KMS-11 (cell line): ENCODE data around the gene CD200.
A peak's percentile ranks its signal among the peaks of the same experiment; 100 is the strongest.

Experiments
- H2AFZ ChIP-seq: fragments of 200-600 bp; sonication (generic); 2 replicates; pipeline ENCODE4 v1.6.1; 2016; ENCODE audit warnings: antibody characterized with exemption, mixed run types, low read depth
- H3K27ac ChIP-seq: fragments of 200-600 bp; sonication (generic); 2 replicates; pipeline ENCODE4 v1.6.1; 2016; ENCODE audit warnings: mild to moderate bottlenecking, mixed run types
- H3K27me3 ChIP-seq: fragments of 200-600 bp; sonication (generic); 2 replicates; pipeline ENCODE4 v1.6.1; 2017; ENCODE audit warnings: mild to moderate bottlenecking, low read depth, mixed run types, moderate library complexity; ENCODE audit not compliant: insufficient read depth
- H3K36me3 ChIP-seq: fragments of 200-600 bp; sonication (generic); 2 replicates; pipeline ENCODE4 v1.6.1; 2017; ENCODE audit warnings: mild to moderate bottlenecking, mixed run types; ENCODE audit not compliant: insufficient read depth
- H3K4me1 ChIP-seq: fragments of 200-600 bp; sonication (generic); 2 replicates; pipeline ENCODE4 v1.6.1; 2016; ENCODE audit warnings: mild to moderate bottlenecking, low read depth, mixed run types; ENCODE audit not compliant: poor library complexity, severe bottlenecking
- H3K4me2 ChIP-seq: fragments of 200-600 bp; sonication (generic); 2 replicates; pipeline ENCODE4 v1.7.0; 2016; ENCODE audit warnings: mild to moderate bottlenecking, mixed run types
- H3K4me3 ChIP-seq: fragments of 200-600 bp; sonication (generic); IDR thresholded peaks from 2 replicates; pipeline ENCODE4 v1.6.1; 2017; ENCODE audit warnings: low read depth, low read length, mixed read lengths; ENCODE audit not compliant: insufficient read depth
- H3K79me2 ChIP-seq: fragments of 200-600 bp; sonication (generic); 2 replicates; pipeline ENCODE4 v1.6.1; 2016; ENCODE audit warnings: low read depth, mixed run types; ENCODE audit not compliant: insufficient read depth
- H3K9ac ChIP-seq: fragments of 200-600 bp; sonication (generic); 2 replicates; pipeline ENCODE4 v1.6.1; 2016; ENCODE audit warnings: mild to moderate bottlenecking, mixed run types
- H4K20me1 ChIP-seq: fragments of 200-600 bp; sonication (generic); 2 replicates; pipeline ENCODE4 v1.6.1; 2016; ENCODE audit warnings: mild to moderate bottlenecking, mixed run types; ENCODE audit not compliant: insufficient read depth
- TF ChIP-seq, protein P1 (sequence below): fragments of 200-600 bp; sonication (generic); conservative IDR thresholded peaks from 2 replicates; pipeline ENCODE4 v1.6.1; 2017; ENCODE audit warnings: low read depth, mild to moderate bottlenecking, antibody characterized with exemption, low read length, moderate library complexity, mixed read lengths

Gene CD200

DNA sequence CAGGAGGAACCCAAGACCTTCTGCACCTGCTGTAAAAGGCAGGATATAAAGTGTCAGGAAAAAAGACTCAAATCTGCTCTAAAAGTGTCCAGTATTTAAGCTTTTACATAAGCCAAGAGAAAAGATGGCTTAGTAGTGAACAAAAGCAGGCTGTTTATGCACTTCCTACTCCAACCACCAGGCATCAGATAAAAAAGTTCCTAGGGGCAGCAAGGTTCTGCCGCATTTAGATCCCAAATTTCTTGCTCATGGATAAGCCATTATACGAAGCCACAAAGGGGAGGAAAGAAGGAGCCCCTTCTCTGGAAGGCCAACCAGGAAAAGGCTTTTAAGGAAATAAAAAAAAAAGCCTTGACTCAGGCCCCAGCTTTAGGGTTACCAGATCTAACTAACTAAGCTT, 28.3 kb upstream of the CD200 start:
- Histone ChIP-seq H3K36me3 (no peaks in the 10 kb centered on the region), H4K20me1 (no peaks in the 10 kb centered on the region), H3K9ac (no peak overlapping the region), H3K4me3 (no peak overlapping the region), H3K27ac (no peak overlapping the region), H3K79me2 (no peaks in the 10 kb centered on the region), H3K27me3 (no peaks in the 10 kb centered on the region), H2AFZ (no peak overlapping the region), H3K4me2 (no peak overlapping the region), H3K4me1 (peaks cover 29% of the 10 kb centered on the region)
- TF ChIP-seq, protein P1, sequence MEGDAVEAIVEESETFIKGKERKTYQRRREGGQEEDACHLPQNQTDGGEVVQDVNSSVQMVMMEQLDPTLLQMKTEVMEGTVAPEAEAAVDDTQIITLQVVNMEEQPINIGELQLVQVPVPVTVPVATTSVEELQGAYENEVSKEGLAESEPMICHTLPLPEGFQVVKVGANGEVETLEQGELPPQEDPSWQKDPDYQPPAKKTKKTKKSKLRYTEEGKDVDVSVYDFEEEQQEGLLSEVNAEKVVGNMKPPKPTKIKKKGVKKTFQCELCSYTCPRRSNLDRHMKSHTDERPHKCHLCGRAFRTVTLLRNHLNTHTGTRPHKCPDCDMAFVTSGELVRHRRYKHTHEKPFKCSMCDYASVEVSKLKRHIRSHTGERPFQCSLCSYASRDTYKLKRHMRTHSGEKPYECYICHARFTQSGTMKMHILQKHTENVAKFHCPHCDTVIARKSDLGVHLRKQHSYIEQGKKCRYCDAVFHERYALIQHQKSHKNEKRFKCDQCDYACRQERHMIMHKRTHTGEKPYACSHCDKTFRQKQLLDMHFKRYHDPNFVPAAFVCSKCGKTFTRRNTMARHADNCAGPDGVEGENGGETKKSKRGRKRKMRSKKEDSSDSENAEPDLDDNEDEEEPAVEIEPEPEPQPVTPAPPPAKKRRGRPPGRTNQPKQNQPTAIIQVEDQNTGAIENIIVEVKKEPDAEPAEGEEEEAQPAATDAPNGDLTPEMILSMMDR: peak; percentile 37; the same call in 1 of the 2 replicates

DNA sequence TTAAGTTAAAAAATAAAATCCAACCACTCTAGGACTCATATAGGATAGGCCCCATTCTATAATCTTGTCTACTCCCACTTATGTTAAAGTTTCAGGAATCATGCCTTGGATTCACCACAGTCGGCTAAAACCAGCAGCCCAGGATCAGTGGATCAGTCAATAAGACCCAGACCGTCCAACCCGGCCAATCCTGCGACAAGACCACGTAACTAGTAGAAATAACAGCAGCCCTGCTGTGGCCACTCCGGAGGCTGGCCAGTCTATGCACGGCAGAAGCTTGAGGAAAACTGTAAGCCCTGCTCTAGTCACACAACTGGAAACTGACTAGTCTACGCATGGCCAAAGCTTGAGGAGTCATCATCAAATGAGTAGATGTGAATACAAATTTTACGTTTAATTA, 26.1 kb upstream of the CD200 start:
- Histone ChIP-seq H4K20me1 (no peaks in the 10 kb centered on the region), H3K27ac (no peak overlapping the region), H2AFZ (no peak overlapping the region), H3K4me3 (no peak overlapping the region), H3K9ac (no peak overlapping the region), H3K4me1 (peaks cover 7% of the 10 kb centered on the region), H3K36me3 (no peaks in the 10 kb centered on the region), H3K27me3 (no peaks in the 10 kb centered on the region), H3K79me2 (no peaks in the 10 kb centered on the region), H3K4me2 (no peak overlapping the region)
- TF ChIP-seq, protein P1: no peak

DNA sequence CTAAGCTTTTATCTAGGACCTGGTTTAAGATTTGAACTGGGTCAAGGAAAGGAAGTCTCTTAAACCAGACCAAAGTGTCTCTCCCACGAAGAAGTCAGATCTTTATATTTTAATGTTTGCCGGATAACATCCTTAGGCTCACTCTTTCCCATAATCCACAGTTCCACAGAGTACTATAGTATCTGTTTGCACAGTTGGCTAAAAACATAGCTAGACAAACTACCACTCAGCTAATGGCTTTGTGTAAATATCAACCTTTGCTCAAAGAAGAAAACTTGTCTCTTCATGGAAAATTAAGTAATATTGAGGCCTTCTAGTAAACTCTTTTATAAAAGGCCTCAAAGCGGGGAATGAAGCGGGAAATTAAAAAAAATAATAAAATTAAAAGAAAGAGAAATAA, 25.4 kb upstream of the CD200 start:
- Histone ChIP-seq H3K9ac (no peak overlapping the region), H3K4me1 (no peaks in the 10 kb centered on the region), H3K4me2 (no peak overlapping the region), H2AFZ (no peak overlapping the region), H4K20me1 (no peaks in the 10 kb centered on the region), H3K36me3 (no peaks in the 10 kb centered on the region), H3K27ac (no peak overlapping the region), H3K79me2 (no peaks in the 10 kb centered on the region), H3K4me3 (no peak overlapping the region), H3K27me3 (no peaks in the 10 kb centered on the region)
- TF ChIP-seq, protein P1: no peak

DNA sequence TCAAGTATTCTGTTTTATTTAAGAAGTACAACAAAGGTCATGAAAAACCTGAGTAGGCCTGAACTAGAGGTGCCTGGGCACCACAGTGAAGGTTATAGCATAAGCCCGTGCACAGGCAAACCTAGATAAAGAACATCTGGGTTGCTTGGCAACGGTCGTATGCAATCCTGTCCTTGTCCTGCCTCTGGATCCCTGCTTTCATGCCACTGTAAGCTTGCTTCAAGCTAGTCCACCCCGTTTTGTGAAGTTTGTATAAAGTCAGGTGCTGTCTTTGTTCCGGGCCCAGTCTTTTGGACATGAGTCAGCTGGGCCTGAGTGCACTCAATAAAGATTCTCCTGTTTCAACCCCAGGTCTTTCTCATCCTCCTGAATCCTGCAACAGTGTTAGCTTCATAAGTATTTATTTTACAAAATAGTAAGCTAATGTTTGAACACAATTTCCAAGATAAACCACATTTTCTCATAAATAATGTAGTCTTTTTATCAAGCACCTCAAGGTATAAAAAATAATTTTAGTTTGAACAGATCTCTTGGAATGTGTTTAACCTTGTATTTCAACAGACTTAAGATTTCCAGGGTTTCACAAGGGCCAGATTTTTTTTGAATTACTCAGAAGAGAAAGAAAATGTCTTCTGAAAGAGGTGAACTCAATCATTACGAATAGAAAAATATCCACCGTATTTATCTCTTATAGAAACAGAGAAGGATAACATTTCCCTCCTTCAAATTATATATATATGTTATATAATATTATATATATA, 24.6 kb upstream of the CD200 start:
- Histone ChIP-seq H3K4me2 (no peak overlapping the region), H3K27ac (no peak overlapping the region)
- TF ChIP-seq, protein P1: no peak

More for the DNA sequence above, 24.6 kb upstream of the CD200 start:
- Histone ChIP-seq H3K36me3 (no peaks in the 10 kb centered on the region), H3K9ac (no peak overlapping the region), H3K27me3 (no peaks in the 10 kb centered on the region), H3K4me1 (no peaks in the 10 kb centered on the region), H4K20me1 (no peaks in the 10 kb centered on the region), H3K4me3 (no peak overlapping the region), H2AFZ (no peak overlapping the region), H3K79me2 (no peaks in the 10 kb centered on the region)
